Body of pancreas (tissue), 4 donors: Measurements from ENCODE around the gene DCDC2C.

ENCODE experiments used
- POLR2A ChIP-seq, 3 donors: fragments of 450-650 bp; IDR thresholded peaks; one replicate each; pipeline ENCODE4 v1.6.1; 2016; ENCODE audit warnings: antibody characterized with exemption in 3 of 3, mild to moderate bottlenecking in 2 of 3
- TF ChIP-seq, protein P1 (sequence below), 7 experiments: fragments of 450-650 bp in 4 of 7; fragments of 200-600 bp in 3 of 7; sonication (generic) in 3 of 7; IDR thresholded peaks; one replicate each; pipeline ENCODE4 v1.5.1; 2016 to 2019; ENCODE audit warnings: antibody characterized with exemption in 7 of 7

DNA sequence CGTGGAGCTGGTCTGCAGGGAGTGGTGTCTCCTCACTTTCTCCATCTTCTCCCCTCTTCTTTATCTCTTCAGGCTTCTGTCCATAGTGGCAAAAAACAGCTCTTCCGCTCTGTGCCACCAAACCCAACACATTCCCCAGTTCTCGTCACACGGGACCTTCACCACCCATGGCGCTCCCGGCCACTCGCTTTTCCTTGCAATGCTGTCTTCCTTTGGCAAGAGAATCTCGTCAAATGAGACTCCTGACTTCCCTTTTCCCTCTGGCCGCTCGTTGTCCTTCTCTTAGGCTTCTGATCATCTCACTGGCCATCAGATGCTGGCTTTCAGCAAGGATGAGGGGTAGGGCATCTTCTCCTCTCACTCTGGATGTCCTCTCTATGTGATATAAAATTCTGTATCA, 72.9 kb downstream of the DCDC2C start:
- TF ChIP-seq, protein P1, sequence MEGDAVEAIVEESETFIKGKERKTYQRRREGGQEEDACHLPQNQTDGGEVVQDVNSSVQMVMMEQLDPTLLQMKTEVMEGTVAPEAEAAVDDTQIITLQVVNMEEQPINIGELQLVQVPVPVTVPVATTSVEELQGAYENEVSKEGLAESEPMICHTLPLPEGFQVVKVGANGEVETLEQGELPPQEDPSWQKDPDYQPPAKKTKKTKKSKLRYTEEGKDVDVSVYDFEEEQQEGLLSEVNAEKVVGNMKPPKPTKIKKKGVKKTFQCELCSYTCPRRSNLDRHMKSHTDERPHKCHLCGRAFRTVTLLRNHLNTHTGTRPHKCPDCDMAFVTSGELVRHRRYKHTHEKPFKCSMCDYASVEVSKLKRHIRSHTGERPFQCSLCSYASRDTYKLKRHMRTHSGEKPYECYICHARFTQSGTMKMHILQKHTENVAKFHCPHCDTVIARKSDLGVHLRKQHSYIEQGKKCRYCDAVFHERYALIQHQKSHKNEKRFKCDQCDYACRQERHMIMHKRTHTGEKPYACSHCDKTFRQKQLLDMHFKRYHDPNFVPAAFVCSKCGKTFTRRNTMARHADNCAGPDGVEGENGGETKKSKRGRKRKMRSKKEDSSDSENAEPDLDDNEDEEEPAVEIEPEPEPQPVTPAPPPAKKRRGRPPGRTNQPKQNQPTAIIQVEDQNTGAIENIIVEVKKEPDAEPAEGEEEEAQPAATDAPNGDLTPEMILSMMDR (IDR thresholded peaks at IDR 0.05), result no peak
- no peak for TF ChIP-seq POLR2A (IDR thresholded peaks at IDR 0.05)
